G401 (cell line): ENCODE results near the gene MYOF. TPM values are rescaled to one million over a fixed set of nuclear protein-coding genes. Genes with fewer than 3 reads are reported as not detected.
A peak's percentile ranks its signal among the peaks of the same experiment; 100 is the strongest.

Experiments used
- DNase-seq: peaks from one replicate; pipeline ENCODE4 v3.0.0-alpha.2; 2015; ENCODE audit warnings: low spot score
- in situ Hi-C: cut with HindIII; loops from 2 replicates; pipeline ENCODE4 v1.10.0; 2016; ENCODE audit warnings: low sequenced_read_pairs, mixed read lengths
- total RNA-seq: library from RNA; depleted of rRNA; stranded (reverse); fragments of >200 nt; shearing (Covaris generic); gene quantifications from 2 replicates; pipeline ENCODE4 v1.2.3, GENCODE V29; 2014

The MYOF gene
- total RNA-seq, 1 experiment from 2014 or later = 72.7 TPM

DNA sequence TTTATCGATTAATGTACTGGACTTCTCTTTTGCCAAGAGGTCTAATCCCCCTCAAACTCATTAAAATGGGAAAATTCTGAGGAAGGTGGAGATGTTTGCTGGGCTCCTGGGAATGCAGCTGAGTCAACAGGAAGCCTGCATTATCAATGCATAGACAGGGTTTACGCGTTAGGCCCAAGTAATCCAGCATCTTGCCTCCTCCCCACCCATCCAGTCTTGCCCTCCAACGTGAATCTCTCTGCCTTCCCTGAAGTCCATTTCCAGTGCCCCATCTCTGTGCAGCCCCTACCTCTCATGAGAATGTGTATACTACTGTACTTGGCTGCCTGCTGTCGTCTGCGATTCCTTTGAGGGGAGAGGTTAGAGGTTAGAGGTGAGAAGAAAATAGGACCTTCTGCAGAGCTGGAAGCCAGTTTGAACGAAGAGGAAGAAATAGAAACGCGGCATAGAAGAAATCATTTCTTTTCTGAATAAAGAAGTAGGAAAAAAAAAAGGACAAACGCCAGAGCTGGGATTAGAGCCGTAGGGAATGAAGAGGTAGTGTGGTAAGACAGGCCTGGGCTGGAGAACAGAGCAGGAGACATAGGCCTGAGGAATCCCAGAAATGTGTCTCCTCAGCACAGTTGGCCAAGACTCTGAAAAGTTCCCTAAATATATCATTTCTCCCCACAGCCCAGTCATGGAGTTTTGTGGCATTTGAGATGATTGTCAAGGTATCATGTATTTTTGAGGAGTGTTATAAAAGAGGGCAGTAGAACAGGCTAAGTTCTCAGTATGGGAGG, 75.6 kb downstream of the MYOF start:
- in situ Hi-C loops = no loop called here
- no peak for DNase-seq

DNA sequence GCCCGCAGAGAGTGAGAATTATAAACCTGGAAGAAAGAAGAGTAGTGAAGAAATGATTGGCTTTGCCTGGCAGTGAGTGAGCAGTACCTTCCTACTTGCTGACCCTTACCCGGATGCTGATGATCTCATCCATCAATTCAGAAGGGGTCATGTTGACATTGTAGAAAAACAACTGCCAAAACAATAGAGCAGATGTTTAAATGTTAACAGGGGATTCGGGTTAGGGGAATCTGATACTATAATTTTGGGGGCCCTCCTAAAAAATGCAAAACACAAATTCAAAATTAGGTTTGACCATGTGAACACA, 78.1 kb downstream of the MYOF start:
- in situ Hi-C loops = no loop called here
- DNase-seq = no peak

DNA sequence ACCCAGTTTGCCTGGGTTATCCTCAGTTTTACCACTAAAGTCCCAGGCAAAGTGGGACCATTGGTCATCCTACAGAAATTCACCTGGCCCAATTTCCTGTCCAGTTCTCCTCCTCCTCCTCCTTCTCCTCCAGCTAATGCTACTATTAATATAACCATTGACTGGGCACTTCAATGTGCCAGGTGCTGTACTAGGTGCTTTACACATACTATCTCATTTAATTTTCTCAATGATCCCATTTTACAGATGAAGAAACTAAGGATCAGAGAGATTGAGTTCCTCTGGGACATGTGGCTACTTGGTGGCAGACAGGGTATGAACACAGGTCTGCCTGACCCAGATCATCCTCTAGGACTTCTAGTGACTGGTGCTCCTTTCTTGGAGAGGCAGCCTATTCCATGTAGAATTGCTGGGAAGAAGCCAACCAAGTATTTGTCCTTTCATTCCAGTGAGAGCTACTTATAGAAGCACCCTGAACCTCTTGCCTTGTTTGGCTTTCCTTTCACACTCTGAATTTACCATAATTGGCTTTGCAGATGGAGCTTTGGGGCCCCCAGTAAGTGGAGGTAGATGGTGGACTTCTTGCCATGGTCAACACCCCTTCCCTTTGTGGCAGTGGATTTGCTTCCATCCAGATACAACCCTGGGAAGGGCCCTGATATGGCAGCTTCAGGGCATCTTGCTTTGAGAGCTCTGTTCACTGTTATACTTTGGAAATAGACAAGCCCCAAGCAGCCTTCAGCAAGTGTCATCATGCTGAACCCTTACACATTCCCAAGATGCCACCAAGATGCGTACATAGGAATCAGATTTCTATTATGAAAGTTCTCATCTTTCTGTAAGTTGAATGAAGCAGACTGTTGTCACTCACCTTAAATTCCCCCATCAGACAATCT, 78.7 kb downstream of the MYOF start:
- no peak for DNase-seq
- in situ Hi-C loops = no loop called here

DNA sequence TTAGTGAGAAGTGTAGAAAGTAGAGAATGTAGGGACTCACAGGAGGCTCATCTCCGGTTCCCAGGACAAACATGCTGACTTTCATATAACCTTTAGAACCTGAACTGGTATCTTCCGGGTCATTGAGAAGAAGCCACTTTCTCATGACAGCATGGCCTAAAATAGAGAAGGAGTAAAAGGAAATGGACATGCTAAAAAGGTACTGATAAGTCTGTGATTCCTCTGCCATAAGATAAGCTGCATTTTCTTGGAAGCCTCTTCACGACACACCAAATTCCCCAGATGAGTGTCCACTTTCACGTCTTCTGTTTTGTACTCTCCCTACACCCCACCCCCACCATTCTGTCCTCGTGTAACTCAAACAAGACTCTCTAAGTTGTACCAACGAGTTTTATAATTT, 79.9 kb downstream of the MYOF start:
- no peak for DNase-seq
- in situ Hi-C loops = no loop called here

DNA sequence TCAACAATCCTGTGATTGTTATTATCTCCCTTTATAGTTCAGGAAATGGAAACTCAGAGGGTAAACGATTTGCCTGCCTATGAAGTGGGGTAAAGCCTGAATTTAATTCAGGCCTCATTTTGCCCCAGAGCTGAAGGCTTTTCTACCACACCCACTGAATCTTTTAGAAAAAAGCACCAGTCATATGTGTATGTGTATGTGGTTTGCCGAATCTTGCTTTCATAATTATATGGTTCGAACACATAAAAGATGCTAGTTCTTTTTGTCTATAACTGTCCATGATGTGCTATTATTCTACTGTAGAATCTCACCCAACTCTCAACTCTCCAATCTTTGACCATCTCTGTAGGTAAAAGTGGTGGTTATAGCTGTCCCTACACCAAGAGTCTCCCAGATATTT, 83.6 kb downstream of the MYOF start:
- no peak for DNase-seq
- in situ Hi-C loops = no loop called here

DNA sequence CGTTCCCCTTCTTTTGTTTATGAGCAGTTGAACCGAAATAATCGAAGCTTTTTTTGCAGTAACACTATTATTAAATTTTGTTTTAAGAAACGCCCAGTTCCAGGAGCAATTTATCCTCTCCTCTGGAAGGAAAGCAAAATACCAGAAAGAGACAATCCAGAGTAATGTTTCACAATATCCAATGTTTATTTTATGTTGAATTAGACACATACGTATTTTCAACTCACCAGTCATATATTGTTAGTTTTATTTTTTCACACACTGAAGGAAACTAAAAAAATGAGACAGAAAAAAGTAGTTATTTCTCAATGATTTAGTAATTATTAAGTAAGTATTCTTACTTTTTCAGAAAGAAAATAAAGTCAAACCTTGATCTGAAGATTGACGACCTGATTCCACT, 85.1 kb downstream of the MYOF start:
- in situ Hi-C loops = no loop called here
- no peak for DNase-seq

DNA sequence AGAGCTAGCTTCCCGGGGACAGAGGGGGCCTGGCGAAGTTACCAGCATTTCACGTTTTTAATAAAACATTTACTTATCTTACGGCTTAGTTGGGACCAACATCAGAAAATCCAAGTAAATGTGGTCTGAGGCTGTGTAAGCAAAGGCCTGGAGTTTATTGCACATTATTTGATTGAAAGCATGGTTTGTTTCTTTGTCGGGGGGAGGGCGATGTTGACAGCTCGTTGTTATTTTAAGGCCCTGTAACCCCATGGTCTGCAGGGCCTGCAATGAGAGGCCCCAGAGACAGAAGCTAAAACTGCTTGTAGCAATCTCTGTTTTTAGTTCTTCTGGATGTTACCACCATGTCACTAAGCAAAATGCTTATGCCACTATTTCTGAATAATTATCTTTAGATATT, 88.9 kb downstream of the MYOF start:
- in situ Hi-C loops = no loop called here
- DNase-seq = no peak

DNA sequence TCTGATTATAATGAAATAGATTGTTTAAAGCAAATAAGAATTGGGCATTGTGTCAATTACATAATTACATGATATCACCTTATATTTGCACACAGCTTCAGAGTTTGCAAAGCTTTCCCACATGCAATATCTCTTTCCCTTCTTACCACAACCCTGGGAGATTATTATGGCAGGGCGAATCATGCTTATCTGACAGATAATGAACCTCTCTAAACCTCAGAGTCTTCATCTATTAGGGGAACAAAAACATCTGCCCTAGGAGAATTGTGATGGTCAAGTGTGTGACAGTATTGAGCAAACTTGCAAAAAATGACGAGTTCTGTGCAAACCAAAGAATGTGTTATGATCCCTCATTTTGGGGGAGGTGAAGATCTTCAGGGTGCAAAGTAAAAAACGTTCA, 90.0 kb downstream of the MYOF start:
- no peak for DNase-seq
- in situ Hi-C loops = no loop called here

DNA sequence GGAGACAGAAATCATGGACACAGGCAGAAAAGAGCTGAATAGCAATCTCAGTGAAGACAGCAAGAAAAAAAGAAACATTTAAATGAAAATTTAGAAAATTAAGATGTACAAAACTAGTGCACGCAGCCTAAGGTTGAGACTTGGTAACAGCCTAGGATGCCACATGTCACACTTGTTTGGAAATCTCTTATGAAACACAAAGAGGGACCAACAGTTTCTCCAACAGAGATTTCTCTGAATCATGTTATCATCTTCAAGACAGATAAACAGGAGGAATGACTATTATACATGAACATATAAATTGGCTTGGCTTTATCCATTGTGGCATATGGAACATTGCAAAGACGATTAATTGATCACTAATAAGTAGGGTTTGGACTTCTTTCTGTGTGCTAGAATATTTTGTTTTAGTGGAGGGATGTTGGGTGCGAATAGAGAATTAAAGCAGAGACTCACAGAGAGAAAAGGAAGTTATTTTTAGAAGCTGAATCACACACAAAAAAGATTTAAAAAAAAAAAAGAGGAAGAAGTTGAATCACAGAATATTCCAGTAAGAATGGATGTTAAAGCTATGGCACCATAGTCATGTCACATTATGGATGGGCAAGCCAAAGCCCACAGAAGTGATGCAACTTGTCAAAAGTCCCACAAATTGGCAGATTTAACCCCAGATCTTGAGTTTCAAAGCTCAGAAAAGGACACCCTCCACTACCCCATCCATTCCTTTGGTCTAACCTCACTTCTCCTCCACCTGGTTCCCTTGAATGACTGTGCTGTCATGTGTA, 91.6 kb downstream of the MYOF start:
- in situ Hi-C loops = no loop called here

DNA sequence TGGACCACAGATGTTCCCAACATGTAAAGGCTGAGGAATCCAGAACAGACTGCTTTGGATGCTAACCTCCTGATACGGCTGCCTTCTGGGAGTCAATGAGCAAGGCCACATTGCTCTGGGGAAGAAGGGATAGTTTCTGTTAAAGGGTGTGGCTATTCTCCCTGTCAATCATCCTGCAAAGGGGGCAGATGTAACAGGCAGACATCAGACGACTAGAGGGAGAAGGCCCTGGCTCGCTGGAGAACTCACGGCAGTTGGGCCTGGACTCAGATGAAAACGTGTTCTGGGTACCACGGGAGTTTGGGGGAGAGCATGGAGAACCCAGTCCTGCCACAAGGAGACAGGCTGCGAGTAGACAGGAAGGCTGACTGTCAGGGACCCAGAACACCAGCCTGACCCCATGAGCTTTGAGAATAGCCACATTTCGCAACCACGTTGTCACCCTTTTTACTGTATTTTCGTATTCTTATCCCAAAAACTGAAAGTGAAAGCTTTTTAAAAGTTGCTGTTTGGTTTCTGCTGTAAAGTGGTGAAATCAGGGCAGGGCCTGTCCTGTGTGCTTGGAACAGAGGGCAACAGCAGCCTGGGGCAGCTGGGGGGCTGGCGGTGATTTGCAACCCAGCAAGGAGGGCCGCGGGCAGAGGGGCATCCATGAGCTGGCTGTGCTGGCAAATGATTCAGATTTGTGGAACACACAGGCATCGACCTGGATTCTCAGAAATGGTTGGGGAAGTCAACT, 95.3 kb downstream of the MYOF start:
- in situ Hi-C loops = no loop called here
- no peak for DNase-seq

More for the DNA sequence above, 91.6 kb downstream of the MYOF start:
- DNase-seq = no peak

DNA sequence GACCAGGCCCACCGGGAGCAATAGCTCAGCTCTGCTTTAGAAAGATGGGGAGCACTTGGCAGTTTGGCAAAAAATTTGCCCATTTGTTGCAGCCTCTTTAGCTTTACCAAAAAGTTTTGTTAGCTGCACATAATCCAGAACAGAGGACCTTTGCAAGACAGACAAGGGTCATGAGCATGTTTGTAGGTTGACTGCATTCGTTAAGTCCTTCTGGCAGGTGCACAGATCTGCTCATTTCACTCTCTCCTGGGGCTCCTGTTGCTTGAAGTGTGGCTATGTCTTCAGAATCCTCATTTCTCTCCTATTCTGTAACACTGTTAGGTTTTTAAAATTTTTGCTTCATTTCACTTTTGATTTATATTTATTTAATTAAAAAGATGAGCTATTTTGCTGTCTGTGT, 96.8 kb downstream of the MYOF start:
- DNase-seq = no peak
- in situ Hi-C loops = no loop called here

DNA sequence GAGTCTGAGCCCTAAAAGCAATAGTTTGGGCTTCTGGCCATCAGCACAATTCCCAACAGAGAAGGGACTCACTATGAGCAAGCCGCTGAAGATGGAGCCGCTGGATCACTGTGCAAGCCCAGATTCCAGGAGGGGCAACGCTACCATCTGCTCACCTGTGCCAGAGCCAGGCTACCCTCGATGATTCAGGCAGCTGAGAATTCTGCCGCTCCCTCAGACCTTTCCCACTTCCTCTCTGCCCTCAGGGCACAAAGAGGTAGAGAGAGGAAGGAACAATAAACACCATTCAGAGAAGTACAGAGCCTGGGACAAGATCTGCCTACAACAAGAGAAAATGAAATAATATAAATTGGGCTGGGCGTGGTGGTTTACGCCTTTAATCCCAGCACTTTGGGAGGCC, 98.1 kb downstream of the MYOF start:
- in situ Hi-C loops = no loop called here
- DNase-seq = peak; percentile 31

DNA sequence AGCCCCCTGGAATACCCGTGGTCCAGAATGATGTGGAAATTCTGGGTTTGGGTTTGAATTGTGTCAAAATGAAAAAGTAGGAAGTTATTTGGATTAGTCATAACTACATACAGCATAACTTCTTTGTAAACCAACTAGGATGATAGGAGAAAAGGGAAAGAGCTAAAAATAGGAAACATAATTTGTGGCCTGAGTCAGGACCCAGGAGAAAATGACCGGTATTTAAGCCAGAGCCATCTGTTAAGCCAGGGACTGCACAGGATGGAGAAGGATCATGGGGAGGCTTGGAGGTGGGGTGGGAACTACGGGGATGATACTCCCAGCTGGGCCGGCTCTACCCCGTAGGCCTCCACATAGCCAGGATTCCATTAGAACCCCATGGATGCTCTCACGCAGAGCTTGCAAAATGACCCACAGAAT, 98.6 kb downstream of the MYOF start:
- peak; percentile 17 for DNase-seq
- in situ Hi-C loops = no loop called here

DNA sequence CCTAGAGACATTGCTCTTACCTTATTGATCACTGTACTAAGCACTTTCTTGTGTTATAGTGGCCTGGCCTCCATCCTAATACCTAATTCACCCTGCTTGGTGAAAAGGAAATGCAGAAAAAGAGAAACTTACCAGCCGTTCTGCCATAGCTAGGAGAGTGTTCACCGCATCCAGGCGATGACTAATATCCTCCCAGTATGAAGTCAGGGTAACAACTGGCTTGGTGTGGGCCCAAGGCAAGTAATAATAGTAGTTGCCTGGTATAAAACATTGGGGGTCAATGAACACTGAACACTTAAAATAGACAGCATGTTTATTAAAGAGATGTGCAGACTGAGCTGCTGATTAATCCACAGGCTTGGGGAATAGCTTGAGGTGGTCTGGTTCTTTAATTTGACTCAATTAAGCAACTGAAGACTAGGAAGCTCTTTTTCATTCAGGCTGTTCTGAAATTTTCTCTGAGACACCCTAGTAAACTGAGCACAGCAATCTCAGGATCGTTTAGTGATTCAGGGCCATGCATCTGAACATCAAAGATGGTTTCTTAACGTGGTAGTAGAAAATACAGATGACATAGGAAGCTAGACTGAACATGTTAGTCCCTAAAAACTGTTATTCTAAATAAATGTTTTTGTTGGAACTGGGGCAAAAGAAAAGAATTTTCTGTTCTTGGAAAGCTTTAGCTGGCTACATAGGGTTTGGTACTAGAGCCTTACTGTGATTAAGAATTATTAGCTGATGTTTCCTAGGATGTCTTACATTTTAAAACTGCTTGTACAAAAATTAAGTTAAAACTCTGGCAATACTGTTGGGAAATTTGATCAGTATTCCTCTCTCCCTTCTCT, 102.2 kb downstream of the MYOF start:
- DNase-seq = no peak
- in situ Hi-C loops = no loop called here

DNA sequence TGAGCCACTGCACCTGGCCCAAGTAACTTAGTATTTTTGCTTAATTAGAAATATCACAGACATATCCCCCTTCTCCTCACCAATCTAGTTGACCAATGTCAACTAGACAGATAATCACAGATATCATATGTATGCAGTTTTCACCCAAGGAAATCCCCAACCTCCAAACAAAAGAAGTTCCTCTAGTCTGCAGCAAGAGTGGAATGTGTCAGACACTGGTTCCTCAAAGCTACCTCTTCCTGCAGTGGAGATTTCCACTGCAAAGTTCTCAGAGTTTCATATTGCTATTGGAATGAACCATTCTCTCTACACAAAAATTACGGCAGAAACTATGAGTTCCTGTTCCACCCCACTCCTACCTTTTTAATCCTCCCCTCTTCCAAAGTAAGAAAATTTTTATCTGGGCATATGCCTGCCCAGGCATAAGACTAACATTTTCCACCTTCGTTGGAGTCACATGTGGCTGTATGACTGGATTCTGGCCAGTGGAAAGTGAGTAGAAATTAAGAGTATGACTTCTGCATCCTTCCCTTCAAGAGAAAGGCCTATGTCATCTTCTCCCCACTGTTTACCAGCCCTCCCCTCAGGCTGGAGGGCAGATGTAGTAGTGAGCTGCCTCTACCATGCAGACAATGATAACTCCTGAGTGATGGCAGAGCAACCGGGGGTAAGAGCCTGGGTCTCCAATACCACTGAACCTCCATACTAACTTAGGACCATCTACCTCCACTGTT, 103.0 kb downstream of the MYOF start:
- in situ Hi-C loops = no loop called here
- no peak for DNase-seq

DNA sequence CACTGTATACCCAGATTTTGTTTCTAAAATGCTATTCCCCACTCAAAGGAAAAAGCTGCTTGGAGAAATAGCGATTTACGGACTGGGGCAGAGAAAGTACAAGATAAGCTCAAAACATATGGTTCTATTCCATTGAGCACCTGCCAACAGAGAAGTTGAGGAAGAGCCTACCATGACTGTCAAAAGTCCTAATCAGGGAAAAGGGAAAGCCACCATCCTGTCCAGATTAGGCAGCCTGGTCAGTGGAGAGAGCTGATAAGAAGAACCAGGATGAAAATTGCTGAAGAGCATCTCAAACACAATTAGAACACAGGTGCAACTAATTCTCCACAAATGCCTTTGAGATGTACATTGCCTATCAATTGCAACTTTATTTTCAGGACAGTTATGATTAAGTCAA, 104.1 kb downstream of the MYOF start:
- no peak for DNase-seq
- in situ Hi-C loops = no loop called here

DNA sequence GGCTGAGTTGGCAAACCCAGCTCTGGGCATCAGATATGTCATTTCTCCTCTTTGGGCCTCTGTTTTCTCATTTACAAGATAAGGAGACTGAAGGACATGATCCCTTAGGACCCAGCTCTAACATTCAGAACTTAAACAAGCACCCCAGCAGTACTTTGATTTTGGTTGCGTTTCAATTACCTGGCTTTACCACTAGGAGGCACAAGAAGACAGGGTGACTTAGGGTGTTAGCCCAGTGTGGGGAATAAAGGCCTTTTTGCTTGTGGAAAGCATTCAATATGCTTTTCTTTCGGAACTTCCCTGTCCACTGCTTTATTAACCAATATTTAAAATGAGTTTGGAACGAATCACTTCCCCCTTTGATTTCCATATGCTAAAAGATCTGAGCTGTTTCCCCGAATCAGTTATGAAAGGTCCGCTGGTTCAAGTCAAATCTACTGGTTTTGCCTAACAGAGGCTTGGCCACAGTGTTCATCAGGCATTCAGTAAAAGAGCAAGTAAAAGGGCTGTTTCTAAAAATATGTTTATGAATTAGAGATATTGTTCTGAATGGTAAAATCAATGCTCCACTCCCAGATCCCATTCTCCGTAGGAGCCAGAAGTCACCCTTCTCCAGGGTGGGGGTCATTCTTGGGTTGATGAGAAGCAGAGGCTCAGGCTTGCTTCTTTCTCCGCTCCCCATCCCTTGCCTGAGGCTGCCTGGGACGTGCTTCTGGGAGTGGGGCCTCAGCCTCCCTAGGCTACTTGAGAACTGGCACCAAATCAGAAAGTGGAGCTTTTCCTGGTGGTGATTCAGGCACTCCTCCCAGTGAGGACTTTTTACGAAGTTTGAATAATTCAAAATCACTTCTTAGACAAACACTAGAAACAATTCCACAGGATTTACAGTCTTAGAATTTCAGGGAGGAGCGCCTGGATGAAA, 105.5 kb downstream of the MYOF start:
- in situ Hi-C loops = no loop called here
- peak; percentile 72 for DNase-seq
